ENCODE measurements around the gene NOL3. TPM values are rescaled to one million over a fixed set of nuclear protein-coding genes. Genes with fewer than 3 reads are reported as not detected.

Gene NOL3
- total and polyA plus RNA-seq, 2 of the 13 experiments (the other 11 are each of a cell fraction or from before 2014, with no cell fraction given) = 5.7 to 20.5 TPM

DNA sequence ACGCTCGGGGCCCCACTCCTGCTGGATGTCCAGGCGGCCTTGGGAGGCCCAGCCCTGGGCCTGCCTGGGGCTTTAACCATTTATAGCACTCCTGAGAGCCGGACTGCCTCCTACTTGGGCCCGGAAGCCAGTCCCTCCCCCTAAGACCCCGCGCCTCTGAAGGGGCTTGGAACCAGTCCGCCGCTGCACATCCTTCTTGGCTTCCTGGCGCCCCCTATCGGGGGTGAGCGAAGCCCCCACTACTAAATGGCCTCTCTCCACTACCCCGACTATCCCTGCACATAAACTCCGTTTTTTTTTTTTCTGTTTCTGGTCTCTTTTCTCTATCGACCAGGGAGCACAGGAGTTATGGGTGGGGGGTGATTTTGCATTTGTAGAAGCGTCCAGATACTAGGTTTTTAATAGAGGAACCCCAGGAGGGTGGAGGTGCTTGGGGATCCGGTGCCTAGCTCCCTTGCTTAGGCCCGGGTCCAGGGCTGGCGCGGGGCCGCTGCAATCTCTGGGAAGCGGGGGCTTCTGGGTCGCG is 633 bp upstream of the NOL3 start (continued):
- TF ChIP-seq BORCS8-MEF2B (CRISPR knock-in tag; IDR thresholded peaks at IDR 0.05) (no peak; the same call in 1 of the 2 replicates), NRL (CRISPR knock-in tag; IDR thresholded peaks at IDR 0.05; ENCODE audit: borderline replicate concordance) (peak; percentile 32; the same call in 1 of the 2 replicates), STAG1 (CRISPR knock-in tag; IDR thresholded peaks at IDR 0.05) (peak; percentile 44; the same call in 1 of the 2 replicates), SNAI1 (CRISPR knock-in tag; IDR thresholded peaks at IDR 0.05; ENCODE audit: borderline replicate concordance) (0 out of 2 replicates have a peak, but pooled peaks have one; percentile 75), ZSCAN29 (CRISPR knock-in tag; conservative IDR thresholded peaks at IDR 0.05) (0 out of 2 replicates have a peak, but pooled peaks have one; percentile 56), HDAC2 (CRISPR knock-in tag; IDR thresholded peaks at IDR 0.05) (0 out of 2 replicates have a peak, but pooled peaks have one; percentile 2), ZNF572 (CRISPR knock-in tag; IDR thresholded peaks at IDR 0.05) (0 out of 2 replicates have a peak, but pooled peaks have one; percentile 54), ZNF557 (CRISPR knock-in tag; IDR thresholded peaks at IDR 0.05) (peak; percentile 30; the same call in 1 of the 2 replicates), ZMYM2 (CRISPR knock-in tag; IDR thresholded peaks at IDR 0.05) (peak; percentile 75; the same call in 1 of the 2 replicates), CBX5 (CRISPR knock-in tag; IDR thresholded peaks at IDR 0.05; ENCODE audit: borderline replicate concordance) (no peak), U2AF1 (optimal IDR thresholded peaks at IDR 0.05; ENCODE audit: low read depth, low read length) (peak; percentile 34), HOXA5 (CRISPR knock-in tag; IDR thresholded peaks at IDR 0.05) (peak; percentile 37; the same call in 1 of the 2 replicates), ZNF510 (CRISPR knock-in tag; IDR thresholded peaks at IDR 0.05; ENCODE audit: low read depth) (peak; percentile 83; the same call in 1 of the 2 replicates), NR2C2 (CRISPR knock-in tag; IDR thresholded peaks at IDR 0.05; ENCODE audit: borderline replicate concordance) (0 out of 2 replicates have a peak, but pooled peaks have one; percentile 21), HDAC6 (IDR thresholded peaks at IDR 0.05; ENCODE audit: low read depth, low read length) (no peak), ERF (CRISPR knock-in tag; IDR thresholded peaks at IDR 0.05) (0 out of 2 replicates have a peak, but pooled peaks have one; percentile 10)
- TF ChIP-seq, protein P1, sequence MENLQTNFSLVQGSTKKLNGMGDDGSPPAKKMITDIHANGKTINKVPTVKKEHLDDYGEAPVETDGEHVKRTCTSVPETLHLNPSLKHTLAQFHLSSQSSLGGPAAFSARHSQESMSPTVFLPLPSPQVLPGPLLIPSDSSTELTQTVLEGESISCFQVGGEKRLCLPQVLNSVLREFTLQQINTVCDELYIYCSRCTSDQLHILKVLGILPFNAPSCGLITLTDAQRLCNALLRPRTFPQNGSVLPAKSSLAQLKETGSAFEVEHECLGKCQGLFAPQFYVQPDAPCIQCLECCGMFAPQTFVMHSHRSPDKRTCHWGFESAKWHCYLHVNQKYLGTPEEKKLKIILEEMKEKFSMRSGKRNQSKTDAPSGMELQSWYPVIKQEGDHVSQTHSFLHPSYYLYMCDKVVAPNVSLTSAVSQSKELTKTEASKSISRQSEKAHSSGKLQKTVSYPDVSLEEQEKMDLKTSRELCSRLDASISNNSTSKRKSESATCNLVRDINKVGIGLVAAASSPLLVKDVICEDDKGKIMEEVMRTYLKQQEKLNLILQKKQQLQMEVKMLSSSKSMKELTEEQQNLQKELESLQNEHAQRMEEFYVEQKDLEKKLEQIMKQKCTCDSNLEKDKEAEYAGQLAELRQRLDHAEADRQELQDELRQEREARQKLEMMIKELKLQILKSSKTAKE (CRISPR knock-in tag; IDR thresholded peaks at IDR 0.05; ENCODE audit: borderline replicate concordance) = no peak
- TF ChIP-seq, protein P2, sequence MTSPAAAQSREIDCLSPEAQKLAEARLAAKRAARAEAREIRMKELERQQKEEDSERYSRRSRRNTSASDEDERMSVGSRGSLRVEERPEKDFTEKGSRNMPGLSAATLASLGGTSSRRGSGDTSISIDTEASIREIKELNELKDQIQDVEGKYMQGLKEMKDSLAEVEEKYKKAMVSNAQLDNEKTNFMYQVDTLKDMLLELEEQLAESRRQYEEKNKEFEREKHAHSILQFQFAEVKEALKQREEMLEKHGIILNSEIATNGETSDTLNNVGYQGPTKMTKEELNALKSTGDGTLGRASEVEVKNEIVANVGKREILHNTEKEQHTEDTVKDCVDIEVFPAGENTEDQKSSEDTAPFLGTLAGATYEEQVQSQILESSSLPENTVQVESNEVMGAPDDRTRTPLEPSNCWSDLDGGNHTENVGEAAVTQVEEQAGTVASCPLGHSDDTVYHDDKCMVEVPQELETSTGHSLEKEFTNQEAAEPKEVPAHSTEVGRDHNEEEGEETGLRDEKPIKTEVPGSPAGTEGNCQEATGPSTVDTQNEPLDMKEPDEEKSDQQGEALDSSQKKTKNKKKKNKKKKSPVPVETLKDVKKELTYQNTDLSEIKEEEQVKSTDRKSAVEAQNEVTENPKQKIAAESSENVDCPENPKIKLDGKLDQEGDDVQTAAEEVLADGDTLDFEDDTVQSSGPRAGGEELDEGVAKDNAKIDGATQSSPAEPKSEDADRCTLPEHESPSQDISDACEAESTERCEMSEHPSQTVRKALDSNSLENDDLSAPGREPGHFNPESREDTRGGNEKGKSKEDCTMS (CRISPR knock-in tag; conservative IDR thresholded peaks at IDR 0.05) = no peak
- TF ChIP-seq, protein P3, sequence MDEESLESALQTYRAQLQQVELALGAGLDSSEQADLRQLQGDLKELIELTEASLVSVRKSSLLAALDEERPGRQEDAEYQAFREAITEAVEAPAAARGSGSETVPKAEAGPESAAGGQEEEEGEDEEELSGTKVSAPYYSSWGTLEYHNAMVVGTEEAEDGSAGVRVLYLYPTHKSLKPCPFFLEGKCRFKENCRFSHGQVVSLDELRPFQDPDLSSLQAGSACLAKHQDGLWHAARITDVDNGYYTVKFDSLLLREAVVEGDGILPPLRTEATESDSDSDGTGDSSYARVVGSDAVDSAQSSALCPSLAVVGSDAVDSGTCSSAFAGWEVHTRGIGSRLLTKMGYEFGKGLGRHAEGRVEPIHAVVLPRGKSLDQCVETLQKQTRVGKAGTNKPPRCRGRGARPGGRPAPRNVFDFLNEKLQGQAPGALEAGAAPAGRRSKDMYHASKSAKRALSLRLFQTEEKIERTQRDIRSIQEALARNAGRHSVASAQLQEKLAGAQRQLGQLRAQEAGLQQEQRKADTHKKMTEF (CRISPR knock-in tag; IDR thresholded peaks at IDR 0.05) = no peak; the same call in 1 of the 2 replicates
